H54 (cell line): ENCODE measurements around the gene KCNH2.
"Not testable (repeated sequence)": the region's sequence is repeated elsewhere in the genome, so short reads cannot be mapped to it uniquely, and the experiment has no call there.

Experiments
- DNase-seq: peaks from one replicate; pipeline ENCODE4 v3.0.0; 2011; ENCODE audit warnings: low spot score, mixed read lengths; ENCODE audit not compliant: insufficient read length
- FAIRE-seq: peaks from 3 replicates; lab custom pipeline; 2011; peaks lifted over from hg19 to GRCh38; lab: Jason Lieb, UNC
- POLR2A ChIP-seq: IDR thresholded peaks from 2 replicates; pipeline ENCODE4 v1.6.1; 2011; ENCODE audit warnings: low read depth, mild to moderate bottlenecking, low read length

The KCNH2 gene

DNA sequence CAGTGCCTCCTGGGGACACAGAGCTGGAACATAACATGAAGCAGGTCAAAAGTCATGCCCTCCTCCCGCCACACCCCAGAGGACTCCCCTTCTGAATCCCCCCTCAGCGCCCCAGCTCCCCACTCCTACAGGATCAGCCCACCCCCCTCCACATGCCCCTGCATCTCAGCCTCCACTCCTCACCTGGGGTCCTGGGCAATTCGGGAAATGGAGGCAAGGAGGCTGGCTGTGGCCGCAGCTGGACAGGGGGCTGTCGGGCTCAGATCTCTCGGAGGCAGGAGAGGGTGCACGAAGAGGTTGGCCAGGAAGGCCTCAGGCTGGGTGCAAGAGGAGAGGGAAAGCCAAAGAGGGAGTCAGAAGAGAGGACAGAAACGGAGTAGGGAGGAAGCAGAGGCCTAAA lies 38.4 kb upstream of the KCNH2 start:
- no peak for TF ChIP-seq POLR2A
- DNase-seq (no peak), FAIRE-seq (no peak)

DNA sequence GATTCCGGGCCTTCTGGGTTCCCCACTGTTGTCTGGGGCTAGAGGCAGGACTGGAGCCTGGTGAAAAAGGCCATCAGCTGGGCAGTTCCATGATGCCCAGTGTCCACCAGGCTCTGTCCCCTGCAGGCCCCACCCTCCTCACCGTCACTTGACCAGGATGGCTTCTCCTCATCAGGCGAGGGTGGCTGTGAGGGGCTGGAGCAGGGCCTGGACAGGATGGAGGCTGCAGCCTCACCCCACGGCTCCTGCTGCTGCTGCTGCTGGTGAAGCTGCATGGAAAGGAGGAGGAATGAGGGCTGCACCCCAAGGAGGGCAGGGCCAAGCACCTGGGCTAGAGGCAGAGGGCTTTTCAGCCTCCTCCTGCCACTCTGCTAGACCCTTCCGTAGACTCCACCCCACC lies 37.8 kb upstream of the KCNH2 start:
- TF ChIP-seq POLR2A, result no peak
- no peak for FAIRE-seq
- no peak for DNase-seq

DNA sequence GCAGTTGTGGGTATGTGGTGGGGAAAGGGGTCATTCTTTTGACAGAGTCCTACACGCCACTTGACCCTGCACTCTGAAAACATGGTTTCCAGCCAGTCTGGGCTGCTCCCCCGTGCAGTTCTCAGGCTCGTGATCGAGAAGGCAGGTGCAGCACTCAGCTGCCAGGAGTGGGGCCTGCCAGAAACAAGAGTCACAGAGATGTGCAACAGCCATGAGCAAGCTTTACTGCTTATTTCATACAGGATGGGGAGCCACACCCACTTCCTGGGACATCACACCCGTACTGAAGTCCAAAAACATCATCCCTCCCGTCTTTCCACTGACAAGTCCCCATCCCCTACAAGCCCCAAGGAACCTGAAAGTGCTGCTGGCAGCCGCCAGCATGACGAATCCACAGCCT lies 36.8 kb upstream of the KCNH2 start:
- DNase-seq (peak; percentile 85), FAIRE-seq (no peak)
- TF ChIP-seq POLR2A, result no peak

DNA sequence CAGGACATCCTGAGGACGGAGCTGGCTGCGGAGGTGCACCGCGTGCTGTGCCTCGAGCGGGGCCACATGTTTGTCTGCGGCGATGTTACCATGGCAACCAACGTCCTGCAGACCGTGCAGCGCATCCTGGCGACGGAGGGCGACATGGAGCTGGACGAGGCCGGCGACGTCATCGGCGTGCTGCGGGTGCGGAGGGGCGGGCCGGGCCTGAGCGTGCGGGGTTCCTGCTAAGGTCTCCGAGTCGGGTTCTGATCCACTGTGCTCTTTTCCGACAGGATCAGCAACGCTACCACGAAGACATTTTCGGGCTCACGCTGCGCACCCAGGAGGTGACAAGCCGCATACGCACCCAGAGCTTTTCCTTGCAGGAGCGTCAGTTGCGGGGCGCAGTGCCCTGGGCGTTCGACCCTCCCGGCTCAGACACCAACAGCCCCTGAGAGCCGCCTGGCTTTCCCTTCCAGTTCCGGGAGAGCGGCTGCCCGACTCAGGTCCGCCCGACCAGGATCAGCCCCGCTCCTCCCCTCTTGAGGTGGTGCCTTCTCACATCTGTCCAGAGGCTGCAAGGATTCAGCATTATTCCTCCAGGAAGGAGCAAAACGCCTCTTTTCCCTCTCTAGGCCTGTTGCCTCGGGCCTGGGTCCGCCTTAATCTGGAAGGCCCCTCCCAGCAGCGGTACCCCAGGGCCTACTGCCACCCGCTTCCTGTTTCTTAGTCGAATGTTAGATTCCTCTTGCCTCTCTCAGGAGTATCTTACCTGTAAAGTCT lies 35.8 kb upstream of the KCNH2 start:
- DNase-seq (no peak), FAIRE-seq (no peak)
- TF ChIP-seq POLR2A, result no peak

DNA sequence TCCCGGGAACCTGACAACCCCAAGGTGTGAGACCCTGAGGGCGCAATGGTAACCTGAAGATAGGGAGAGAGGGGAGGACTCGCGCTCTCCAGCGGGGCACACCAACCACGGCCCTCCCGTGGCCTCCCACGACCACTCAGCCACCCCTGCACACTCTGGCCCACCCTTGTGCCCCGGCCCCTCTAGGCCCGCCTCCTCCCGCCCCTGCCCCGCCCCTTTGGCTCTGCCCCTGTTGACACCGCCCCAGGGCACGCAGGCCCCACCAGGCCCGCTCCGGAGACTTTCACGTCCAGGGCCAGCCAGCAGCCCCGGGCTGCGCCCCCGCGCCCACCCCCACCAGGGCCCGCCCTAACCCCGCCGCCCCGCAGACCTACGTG lies 35.2 kb upstream of the KCNH2 start:
- no peak for FAIRE-seq

DNA sequence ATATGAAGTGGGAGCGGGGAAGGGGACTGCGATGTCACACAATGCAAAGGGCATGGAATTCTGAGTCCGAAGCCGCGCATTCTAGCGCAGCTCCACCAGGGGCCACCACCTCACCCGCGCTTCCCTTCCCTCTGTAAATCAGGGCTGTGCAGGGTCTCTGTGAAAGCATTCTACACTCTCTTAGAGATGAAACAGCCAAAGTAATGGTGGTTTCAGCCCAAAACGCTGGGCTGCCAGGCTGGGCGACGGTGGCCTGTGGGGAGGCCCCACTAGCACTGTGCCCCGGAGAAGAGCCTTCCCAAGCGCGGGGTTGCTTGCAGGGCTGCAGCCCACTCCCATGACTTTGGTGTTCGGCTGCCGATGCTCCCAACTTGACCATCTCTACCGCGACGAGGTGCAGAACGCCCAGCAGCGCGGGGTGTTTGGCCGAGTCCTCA lies 34.8 kb upstream of the KCNH2 start:
- no peak for TF ChIP-seq POLR2A
- DNase-seq, result no peak
- no peak for FAIRE-seq

More for the DNA sequence above, 35.2 kb upstream of the KCNH2 start:
- DNase-seq, result no peak
- no peak for TF ChIP-seq POLR2A

DNA sequence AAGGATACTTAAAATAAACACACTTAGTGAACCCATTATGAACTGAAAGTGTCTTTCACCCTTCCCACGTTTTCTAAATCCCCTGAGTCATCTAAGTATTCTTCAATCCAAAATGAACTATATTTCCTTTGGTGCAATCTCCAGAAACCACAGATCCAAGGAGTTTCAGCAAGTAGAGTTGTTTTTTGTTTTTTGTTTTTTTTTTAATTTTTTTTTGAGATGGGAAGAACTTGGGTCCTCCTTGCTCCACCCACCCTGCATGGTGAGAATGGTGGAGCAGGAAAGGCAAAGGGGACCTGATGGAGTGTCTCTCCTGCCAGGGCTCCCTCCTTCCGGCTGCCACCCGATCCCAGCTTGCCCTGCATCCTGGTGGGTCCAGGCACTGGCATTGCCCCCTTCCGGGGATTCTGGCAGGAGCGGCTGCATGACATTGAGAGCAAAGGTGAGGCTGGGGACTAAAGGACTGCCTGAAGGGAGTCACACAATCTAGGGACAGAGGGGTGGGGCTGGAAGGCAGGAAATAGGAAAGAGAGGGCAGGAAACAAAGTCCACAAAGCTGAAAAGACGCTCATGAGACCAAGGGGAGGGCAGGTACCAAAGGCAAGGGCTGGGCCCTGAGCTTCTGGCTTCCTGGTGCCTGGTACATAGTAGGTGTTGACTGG lies 34.0 kb upstream of the KCNH2 start:
- DNase-seq, result no peak
- TF ChIP-seq POLR2A, result no peak
- no peak for FAIRE-seq

DNA sequence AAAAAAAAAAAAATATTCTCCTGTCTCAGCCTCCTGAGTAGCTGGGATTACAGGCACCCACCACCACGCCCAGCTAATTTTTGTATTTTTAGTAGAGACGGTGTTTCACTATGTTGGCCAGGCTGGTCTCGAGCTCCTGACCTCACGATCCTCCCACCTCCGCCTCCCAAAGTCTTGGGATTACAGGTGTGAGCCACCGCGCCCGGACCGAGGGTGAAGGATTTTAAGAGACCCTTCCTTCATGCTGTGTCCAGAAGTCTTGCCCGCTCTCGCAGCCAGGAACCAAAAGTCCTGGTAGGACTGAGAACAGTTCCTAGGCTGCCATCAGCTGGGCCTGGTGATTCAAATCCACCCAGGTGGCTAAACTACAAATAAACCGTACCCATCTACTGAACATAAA lies 33.5 kb upstream of the KCNH2 start:
- DNase-seq, FAIRE-seq: not testable (repeated sequence)

DNA sequence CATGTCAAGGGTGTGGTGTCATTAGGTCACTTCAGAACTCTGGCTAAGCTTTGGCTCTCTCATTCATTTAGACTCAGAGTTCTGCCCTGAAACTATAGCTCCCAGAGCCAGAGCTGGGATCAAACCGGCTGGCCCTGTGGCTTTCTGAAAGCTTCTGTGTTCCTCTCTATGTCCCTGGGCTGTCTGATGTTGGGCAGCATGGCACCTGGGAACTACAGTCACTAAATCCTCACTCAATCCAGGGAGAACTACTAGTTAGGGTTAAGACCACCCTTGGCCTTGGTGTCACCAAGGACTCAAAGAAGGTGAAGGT lies 32.9 kb upstream of the KCNH2 start:
- no peak for TF ChIP-seq POLR2A
- no peak for DNase-seq
- FAIRE-seq, result no peak

DNA sequence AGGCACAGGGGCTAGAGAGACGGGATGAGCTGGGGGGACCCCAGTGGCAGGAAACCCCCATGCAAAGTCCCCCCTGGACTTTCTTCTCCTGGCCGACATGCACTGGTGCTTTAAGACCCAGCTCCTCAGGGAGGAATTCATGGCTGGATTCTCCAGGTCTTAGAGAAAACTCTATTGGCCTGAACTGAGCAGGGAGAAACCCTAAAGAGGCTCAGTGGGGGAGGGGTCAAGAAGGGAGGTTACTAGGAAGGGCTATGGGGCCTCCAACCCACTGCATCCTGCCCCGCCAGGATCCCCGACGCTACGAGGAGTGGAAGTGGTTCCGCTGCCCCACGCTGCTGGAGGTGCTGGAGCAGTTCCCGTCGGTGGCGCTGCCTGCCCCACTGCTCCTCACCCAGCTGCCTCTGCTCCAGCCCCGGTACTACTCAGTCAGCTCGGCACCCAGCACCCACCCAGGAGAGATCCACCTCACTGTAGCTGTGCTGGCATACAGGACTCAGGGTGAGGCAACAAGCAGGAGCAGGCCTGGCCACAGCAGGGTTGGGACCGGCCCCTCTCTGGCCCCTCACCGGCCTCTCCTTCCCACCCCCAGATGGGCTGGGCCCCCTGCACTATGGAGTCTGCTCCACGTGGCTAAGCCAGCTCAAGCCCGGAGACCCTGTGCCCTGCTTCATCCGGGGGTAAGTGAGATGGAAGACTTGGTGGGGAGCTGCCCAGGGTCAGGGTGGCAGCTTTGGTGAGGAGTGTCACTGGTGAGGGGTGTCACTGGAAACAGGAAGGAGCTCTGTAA lies 32.4 kb upstream of the KCNH2 start:
- FAIRE-seq (no peak), DNase-seq (no peak)
- 0 out of 2 replicates have a peak, but pooled peaks have one; percentile 14 for TF ChIP-seq POLR2A

DNA sequence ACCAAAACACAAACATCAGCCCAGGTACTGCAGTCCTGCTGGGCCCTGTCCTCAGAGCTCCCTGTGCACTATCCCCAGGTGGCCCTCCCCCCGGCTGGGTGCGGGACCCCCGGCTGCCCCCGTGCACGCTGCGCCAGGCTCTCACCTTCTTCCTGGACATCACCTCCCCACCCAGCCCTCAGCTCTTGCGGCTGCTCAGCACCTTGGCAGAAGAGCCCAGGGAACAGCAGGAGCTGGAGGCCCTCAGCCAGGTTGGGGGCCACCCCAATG lies 31.9 kb upstream of the KCNH2 start:
- no peak for DNase-seq
- FAIRE-seq, result no peak
- no peak for TF ChIP-seq POLR2A

DNA sequence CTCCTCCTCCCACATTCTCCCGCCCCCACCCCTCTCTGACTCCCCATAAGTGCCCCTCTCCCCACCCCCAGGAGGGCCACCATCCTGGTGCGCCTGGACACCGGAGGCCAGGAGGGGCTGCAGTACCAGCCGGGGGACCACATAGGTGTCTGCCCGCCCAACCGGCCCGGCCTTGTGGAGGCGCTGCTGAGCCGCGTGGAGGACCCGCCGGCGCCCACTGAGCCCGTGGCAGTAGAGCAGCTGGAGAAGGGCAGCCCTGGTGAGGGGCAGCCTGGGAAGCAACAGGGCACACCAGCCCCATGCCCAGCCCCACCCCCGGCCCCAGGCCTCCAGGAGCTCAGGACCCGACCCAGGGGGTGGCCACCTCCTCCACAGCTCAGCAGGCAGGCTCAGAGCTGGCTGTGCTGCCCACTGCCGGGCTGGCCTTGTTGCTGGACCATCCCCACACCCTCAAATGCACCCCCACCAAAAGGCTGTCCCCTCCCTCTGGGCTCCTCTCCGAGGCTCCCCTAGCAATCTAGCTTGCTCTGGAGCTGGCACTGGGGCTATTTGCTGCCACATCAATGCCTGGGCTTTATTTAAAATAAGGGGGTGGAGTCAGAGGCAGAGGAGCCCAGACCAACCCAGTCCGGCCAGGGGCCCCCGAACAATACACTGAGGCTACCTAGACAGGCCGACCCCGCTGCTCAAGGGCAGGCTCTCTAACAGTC lies 31.4 kb upstream of the KCNH2 start:
- TF ChIP-seq POLR2A, result no peak
- no peak for DNase-seq
- no peak for FAIRE-seq

DNA sequence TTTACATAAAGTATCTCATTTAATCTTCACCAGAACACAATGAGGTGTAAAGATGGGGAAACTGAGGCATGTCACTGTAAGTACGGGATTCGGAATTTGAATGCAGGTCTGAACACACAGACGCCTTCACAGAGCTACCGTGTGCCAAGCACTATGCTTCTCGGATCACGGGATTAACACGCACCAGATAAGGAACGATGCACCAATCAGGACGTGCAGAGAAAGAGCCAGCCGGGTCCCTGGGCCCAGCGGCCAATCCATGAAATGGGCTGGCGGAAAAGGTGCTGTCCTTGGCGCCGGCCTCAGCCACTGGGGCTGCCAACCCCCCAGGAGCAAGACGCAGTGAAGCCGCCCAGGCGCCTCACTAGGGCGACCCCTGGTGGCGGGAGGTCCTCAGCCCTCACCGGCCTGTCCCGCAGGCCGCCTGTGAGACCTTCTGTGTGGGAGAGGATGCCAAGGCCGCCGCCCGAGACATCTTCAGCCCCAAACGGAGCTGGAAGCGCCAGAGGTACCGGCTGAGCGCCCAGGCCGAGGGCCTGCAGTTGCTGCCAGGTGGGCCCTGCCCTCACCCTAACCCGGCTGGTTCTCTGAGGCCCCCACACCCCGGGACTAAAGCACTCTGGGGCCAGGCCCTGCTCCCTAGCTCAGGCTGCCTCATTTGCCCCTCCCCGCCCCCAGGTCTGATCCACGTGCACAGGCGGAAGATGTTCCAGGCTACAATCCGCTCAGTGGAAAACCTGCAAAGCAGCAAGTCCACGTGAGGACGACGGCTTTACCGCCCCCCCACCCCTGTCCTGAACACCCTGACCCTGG lies 30.6 kb upstream of the KCNH2 start:
- TF ChIP-seq POLR2A, result 0 out of 2 replicates have a peak, but pooled peaks have one; percentile 9
- no peak for FAIRE-seq
- no peak for DNase-seq
